HG03064 (cell line): ENCODE results near the gene VANGL2.

Experiments used
- ATAC-seq: cut with Tn5 transposase; IDR thresholded peaks from one replicate; pipeline ENCODE4 v1.9.1; 2021; ENCODE audit warnings: low read depth; ENCODE audit not compliant: unreplicated experiment

The VANGL2 gene

DNA sequence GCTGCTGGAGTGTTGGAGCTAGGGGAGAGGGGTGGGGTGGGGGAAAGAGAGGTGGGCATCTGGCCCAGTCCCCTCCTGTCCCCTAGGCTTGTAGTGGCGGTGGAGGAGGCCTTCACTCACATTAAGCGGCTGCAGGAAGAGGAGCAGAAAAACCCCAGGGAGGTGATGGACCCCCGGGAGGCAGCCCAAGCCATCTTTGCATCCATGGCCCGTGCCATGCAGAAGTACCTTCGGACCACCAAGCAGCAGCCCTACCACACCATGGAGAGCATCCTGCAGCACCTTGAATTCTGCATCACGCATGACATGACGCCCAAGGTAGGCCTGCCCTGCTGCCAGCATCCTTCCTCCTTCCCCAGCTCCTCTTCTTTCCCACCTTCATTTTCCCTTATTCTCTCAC lies 23.6 kb downstream of the VANGL2 start:
- ATAC-seq, result no peak

DNA sequence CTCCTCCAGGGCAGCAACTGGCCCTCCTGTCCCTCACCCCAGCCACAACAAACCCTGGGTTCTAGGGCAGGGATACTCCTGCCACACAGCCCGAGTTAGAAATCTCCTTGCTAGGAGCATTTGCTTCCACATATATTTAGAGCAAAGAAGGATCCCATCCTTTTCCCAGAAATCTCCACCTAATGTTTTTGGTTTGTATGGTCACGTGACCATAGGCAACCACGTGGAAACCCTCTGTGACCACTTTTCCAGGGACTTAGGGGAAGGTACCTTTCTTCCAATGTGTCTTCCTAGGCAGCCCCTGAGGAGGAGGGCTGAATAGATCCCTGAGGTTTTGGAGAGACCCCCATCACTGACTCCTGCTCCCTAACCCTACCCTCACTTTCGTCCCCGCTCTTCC lies 25.5 kb downstream of the VANGL2 start:
- no peak for ATAC-seq

DNA sequence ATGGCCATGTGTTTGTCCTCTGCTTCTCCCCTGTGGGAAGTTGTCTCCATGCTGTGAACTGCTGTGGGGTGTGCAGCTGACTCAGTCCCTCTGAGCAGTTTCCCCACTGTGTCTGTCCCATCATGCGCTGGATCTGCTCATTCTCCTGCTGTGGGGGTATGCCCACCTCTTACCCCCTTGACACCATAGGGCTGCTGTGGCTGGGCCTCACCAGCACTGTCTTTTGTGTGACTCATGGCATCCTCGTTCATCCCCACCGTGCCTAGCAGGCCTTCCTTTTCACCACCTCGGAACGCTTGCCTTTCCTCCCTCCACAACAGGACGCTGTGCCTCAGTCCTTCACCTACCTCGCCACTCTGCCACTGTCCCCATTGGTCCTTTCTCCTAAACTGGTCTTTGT lies 27.3 kb downstream of the VANGL2 start:
- no peak for ATAC-seq

DNA sequence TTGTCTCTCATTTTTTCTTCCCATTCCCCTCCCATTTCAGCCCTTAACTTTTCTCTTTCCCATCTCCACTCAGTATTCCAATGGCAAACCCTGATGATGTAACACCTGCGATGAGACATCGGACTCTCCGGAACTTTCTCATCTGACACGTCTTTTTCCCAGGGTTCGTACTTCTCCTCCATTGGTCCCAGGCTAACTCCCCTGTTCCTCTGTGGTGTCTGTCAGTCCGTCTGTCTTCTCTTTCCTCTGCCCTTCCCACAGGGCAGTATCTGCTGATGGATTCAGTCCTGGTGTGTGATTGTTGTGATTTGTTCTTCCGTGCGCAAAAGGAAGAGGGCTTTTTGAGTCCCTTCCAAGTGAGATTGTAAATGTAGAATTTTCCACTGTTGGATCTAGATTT lies 27.7 kb downstream of the VANGL2 start:
- ATAC-seq, result no peak

DNA sequence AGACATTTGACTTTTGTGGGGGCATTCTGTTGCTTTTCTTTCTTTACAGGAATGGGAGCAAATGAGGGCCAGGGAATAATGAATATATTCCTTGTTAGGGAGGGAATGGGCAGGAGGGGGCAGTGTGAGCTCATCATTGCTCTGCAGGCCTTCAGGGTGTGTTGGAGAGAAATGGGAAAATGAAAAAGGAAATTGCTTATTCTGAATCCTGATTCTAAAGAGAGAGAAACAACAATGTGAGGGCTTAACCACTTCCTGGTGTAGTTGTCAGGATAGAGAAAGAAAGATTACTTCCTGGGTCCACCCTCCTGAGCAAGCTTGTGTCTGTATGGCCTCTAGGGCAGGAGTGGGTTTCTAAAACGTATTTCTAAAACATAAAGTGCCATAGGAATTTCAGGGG lies 28.3 kb downstream of the VANGL2 start:
- ATAC-seq, result no peak

DNA sequence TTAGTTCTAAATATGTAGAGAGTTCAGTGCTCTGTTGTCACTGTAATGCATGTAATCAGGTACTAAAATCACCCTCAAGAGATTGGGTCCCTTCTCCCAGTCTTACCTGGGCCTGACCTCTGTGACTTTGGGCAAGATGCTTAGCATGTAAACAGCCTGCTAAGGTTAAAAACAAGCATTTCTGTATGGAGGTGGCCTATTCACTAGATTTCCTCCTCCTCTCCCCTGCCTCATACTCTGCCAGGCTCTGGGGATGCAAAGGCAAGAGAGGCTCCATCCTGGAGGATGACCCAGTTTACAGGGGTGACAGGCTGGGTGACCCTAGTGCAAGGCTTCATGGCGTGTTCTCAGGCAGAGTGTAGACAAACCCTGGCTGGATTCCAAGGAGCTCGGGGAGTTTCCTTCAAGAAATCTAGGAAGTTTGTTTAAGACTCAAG lies 28.8 kb downstream of the VANGL2 start:
- ATAC-seq, result no peak

DNA sequence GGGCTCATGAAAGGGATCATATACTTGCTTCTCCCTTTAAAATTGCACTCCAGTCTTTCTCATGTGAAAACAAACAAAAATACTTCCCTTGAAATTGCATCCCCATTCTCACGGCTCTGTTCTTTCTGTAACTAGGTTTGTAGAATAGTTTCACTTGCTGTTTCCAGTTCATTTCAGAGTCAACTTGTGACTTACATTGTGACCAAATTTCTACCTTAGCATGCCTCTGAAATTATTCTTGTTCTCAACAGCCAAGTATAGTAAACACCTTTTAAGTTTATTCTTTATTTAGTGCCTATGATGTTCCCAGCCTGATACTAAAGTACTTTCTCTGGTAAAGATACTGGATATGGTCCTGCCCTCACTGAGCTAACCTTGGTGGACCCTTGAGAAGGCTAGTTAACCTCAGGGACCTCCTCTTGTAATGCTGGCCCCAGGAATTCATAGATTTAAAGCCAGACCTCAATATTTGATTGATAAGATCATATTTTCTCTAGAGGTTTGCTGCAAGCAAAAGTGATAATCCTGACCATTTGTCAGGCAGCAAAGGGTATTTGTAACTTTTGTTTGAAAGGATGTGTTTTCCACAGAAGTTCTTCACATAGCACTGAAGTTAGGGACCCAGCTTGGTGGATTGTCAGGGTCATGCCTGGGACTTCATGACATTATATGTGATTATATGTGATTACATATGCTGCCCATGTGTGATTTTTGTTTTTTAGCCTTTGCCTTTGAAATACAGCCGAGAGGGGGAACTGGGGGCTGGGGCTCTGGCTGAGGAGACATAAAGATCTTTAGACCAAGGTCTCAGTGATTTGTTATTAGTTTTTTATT lies 29.6 kb downstream of the VANGL2 start:
- no peak for ATAC-seq

DNA sequence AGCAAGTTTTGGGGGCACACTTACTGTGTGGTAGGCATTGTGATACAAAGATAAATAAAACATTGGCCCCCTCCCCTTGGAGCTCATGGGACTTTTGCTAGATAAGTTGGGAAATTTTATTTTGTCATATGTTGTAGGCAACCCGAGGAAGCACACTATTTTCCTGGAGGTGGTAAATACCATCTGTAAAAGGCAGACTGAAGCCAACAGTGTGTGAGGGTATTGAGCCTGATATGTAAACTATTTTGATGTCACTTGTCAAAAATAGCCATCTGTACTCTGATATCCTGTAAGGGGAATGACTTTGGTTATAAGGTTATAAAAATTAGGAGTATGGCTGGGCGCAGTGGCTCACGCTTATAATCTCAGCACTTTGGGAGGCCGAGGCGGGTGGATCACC lies 30.6 kb downstream of the VANGL2 start:
- no peak for ATAC-seq

DNA sequence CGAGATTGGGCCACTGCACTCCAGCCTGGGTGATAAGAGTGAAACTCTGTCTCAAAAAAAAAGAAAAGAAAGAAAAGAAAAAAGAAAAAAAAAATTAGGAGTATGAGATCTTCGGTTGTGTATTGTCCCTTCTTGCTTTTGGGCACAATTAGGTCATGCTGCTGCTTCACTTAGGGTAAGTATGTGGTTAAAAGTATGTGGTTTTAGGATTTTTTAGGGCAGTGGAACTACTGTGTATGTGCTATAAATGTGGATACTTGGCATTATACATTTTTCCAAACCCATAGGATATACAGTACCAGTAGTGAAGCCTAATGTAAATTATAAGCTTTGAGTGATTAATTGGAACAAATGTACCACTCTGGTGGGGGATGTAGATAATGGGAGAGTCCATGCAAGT lies 31.2 kb downstream of the VANGL2 start:
- ATAC-seq, result no peak

DNA sequence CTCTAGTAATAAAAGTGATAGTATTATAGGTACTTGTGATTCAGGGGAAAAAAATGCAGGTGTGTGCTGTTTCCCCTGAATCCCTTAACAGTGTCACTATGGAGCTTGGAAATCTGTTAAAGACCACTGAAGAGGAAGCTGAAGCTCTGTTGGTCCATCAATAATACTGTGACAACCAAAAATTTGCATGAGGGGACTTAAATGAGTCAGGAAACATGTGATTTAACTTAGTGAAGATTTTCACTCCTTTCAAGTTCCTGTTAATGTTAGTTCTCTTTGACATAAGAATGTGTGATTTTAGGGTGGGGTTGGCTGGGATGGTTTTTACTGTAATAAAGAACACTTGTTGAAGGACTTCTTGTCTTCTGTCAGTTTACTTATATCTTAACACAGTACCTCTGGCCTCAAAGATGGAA lies 32.0 kb downstream of the VANGL2 start:
- peak; percentile 49 for ATAC-seq

DNA sequence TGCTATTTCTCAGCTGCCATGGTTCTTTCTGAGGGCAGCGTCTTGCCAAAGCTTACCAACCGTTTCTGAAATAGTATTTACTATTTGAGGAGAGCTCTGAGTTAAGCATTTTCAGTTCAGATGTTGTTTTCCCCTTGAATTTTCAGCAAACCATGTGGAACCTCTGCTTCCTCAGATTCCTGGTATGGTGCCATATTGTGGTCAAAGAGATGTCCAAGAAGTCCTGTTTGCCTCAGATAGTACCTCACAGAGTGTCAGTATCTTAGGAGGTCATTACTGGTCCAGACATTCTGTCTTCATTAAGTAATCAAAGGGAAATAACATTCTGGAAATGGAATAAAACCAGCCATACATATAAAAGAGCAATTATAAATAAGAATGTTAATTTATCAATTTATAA lies 36.6 kb downstream of the VANGL2 start:
- no peak for ATAC-seq

DNA sequence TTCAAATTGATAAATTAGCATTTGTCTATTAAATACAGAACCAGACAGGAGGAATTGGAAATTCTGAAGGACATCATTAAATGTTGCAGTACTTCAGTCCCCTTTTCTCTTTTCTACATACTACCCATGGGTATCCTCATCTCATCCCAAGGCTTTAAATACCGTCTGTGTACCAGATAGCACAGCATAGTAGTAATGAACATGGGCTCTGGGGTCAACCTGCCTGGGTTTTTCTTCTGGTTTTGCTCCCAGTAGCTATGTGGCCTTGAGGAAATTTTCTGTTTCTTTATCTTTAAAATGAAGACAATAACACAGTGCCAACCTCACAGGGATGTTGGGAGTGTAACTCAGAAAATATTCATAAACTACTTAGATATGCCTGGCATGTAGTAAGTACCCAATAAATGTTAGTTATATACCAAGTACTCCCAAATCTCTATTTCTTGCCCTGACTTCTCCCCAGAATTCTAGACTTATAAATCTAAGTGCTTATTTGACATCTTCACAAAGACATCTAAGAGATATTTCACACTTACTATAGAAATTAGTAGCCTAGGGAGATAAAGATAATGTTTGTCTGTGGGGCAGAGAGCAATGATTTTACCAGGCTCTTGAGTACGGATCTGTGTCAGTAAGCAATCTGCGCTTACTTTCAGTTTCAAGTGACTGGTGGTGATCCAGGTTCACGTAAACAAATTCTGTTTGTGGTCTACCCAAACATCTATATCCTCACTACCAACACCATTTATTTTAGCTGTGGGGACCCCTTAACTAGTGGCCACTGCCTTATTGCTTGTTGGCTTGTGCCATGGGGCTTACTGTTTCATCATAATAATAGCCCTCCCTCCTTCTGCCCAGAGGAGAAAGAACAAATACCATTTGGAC lies 37.3 kb downstream of the VANGL2 start:
- peak; percentile 51 for ATAC-seq

DNA sequence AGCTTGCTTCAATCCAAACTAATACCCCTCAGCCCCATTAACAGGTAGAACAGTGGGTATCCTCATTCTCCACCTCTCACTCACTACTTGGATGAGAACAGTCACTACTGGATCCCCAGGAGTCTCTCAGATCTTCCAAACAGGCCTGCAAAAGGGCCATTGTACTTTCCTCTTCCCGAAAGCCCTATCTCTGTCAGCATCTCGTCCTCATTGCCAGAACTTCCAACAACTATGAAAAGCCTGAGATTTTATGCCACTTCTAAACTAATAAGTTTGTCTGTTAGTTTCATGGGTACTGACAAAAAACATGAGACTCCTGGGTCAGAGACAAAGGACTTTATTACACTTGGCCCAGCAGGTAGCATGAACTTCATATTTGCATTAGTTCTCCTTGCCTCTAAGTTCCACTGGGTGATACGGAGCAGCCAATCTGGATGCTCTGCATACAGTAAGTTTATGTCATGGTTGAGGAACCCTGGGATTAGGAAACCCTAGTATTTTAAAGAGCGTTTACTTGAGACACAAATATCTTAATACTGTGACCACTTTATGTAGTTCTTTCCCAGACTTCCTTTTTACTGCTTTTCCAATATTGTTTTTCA lies 38.1 kb downstream of the VANGL2 start:
- no peak for ATAC-seq

DNA sequence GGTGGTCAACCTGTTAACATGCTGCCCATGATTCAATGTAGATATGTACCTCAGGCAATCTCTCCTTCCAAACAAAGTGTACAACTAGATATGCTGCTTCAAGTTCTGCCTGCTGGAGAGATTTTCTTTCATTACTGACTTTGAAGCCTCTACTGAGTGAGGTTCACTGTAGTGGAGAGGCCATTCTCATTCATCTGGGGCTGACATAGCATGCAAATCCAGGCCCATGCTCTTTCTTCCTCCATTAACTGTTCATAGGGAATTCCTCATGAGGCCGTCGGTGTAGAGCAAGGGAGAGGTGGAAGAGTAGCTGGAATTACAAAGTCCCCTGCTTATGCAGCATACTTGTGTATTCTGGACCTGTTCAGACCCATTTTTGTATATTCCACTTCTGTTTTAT lies 38.6 kb downstream of the VANGL2 start:
- no peak for ATAC-seq

DNA sequence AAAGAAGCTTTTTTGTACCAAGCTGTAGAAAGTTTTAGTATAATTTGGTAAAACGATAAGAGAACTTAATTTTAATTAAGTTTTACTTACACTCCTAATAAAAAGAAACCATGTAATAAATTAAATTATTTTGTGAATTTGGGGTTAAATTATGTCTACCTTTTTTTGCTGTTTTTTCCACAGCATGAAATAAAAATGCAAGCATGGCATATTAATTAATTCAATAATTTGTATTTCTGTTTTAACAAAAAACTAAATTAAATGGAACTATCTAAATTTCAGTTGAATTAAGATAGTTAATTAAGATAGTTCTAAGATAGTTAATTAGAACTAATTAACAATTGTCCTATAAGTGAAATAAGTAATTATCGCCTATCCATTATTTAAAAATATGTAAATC lies 39.4 kb downstream of the VANGL2 start:
- no peak for ATAC-seq

DNA sequence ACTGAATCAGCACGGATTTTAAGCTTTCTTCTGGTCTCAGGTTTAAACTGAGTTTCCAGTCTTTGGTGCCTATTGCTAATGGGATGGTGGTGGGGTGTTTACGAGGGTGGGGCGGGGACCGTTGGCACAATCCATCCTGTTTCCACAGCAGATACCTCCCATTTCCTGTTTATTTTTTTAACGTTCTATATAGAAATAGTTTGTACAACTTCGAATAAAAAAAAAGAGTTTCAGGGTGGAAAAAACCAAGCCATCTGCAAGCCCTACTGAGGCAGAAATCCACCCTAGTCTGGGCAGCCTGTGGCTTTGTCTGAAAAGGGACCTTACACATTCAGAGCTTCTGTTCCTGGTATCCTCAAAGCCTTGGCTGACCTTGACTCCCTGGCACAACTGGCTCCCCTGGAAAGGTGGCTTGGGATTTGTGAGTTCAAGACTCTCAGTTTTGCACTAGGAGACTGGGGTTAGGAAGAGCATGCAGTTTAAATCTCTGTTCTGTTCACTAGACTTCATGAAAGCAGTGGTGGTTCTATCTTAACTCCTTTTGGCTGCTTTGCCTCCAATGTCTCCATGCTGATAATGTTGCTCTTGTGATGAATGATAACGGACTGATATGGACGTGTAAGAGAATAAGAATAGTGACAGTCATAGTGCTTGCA lies 46.7 kb downstream of the VANGL2 start:
- no peak for ATAC-seq

DNA sequence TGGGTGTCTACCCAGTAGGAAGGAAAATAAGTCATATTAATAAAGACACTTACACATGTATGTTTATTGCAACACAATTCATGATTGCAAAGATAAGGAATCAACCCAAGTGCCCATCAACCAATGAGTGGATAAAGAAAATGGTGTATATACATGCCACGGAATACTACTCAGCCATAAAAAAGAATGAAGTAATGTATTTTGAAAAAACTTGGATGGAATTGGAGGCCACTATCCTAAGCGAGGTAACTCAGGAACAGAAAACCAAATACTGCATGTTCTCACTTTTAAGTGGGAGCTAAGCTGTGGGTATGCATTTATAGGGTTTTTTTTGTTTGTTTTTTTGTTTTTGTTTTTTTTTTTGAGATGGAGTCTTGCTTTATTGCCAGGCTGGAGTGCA lies 49.1 kb downstream of the VANGL2 start:
- ATAC-seq, result no peak

DNA sequence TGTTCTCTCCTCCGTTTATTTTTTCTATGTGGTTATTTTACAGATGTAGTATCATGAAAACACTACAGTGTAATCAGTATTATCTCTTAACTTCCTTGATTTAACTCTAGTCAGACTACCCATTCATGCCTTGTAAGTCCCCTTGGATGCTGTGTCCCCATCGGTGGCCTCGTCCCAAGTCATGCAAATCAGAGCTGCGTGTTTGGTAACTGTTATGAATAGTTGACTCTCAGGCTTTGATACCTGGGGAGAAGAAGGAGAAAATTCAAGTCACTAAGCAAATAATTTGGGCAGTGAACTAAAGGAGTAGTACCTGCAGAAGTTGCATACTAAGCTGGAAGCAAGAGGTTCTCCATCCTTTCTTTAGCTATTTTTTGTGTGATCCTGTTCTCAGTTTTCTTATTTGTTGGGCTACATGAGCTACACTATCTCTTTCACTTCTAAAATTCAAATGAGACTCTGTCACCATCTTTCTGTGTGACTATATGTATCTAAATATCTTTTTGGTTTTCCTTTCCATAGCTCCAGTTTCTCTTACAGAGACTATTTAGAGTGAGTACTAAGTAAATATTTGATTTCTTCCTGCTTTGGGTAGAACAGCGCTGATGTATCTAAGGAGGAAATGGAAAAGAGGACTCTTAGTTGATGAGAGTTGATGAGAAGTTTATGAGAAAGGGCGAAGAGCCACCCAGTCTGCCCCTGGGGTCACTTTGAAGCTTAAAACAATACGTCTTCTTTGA lies 50.9 kb downstream of the VANGL2 start:
- peak; percentile 38 for ATAC-seq

DNA sequence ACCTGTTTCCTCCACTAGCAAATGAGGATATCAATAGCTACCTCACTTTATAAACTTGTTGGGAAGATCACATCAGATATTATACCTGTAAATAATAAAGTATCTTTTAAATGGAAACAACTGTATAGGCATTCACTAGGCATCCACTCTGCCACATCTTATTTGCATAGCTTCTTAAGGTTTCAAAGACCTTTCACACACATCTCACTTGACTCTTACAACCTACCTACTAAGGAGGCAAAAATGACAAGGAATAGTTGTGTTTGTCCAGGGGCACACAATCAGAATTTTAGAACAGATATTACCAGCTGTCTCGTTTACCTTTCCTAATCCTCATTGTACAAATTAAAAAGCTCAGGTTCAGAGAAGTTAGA lies 51.5 kb downstream of the VANGL2 start:
- no peak for ATAC-seq

DNA sequence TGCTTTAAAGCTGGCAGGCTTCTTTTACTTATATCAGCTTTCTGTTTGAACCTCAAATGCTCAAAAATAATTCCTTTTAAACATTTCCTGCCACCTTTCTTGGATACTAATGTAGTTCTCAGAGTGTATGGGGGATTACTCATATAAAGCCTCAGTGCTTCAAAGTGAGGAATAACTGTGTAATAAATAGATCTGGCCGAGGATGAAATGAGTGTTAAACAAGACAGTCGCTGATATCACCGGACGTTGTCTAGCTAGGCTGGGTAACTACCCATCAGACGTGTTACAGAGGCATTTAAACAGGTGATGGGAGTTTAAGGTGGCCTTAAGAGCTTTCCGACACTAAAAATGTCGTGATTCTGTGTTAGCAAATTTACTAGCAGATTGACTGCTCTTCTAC lies 53.1 kb downstream of the VANGL2 start:
- no peak for ATAC-seq
